ENCODE measurements around the gene GID8. TPM values are rescaled to one million over a fixed set of nuclear protein-coding genes. Genes with fewer than 3 reads are reported as not detected.

GID8 gene
- total and polyA plus RNA-seq, 2 of the 13 experiments (the other 11 are each of a cell fraction or from before 2014, with no cell fraction given): 39.6 to 59.8 TPM

- WGBS (ENCODE audit: low lambda C conversion rate): 94% methylated on average over 30 of the region's 32 CpGs
- no peaks in the 10 kb centered on the region for H3K9me3 ChIP-seq (ENCODE audit: low read length)
- intact Hi-C loops (cut with micrococcal nuclease; ENCODE audit: unreplicated experiment): no loop called here
- peaks cover 2% of the 10 kb centered on the region for H3K79me2 ChIP-seq (ENCODE audit: insufficient read depth, low read length)
- H3K4me2 ChIP-seq (ENCODE audit: low read depth, low read length): no peak overlapping the region
- no peak overlapping the region for H3K27ac ChIP-seq (ENCODE audit: extremely low read length, insufficient read depth, low read length)
- ChIA-PET CTCF (ENCODE audit: low intra/inter-chr PET ratio, low total read pairs) (no interaction called here), POLR2A (interaction anchor here (1.3 kb wide), 1 partner anchor 7 kb away, joined by 3 read pairs; no protein-coding TSS in a partner anchor)
- peaks cover under 1% of the 10 kb centered on the region; the same call in 1 of the 2 replicates for H3K4me1 ChIP-seq (ENCODE audit: insufficient read depth, low read length)
- DNase-seq (ENCODE audit: low spot score): no peak
- no peak overlapping the region for H3K4me3 ChIP-seq (replicated peaks in 1 of 3; ENCODE audit: insufficient read depth in 1 of 3, low read depth in 2 of 3, low read length in 3 of 3)
- no TSS peak for BruUV-seq (replicated peaks)
- FAIRE-seq: no peak
- ATAC-seq: no peak
- H3K27me3 ChIP-seq (ENCODE audit: control insufficient read depth in 1 of 2, insufficient read depth in 2 of 2, low read length in 2 of 2): no peaks in the 10 kb centered on the region
- in situ Hi-C loops (cut with HindIII; ENCODE audit: extremely low pct_ligation_motif_present, low pct_unique_long_range_greater_than_20kb): no loop called here
- H3K9ac ChIP-seq (ENCODE audit: insufficient read depth, low read depth, low read length): no peak overlapping the region
- H3K36me3 ChIP-seq (replicated peaks in 1 of 2; ENCODE audit: control insufficient read depth in 1 of 2, insufficient read depth in 2 of 2, low read length in 2 of 2): peaks cover 71 to 83% of the 10 kb centered on the region in 2 experiments
- no peak overlapping the region for H2AFZ ChIP-seq (ENCODE audit: low read length)
- H4K20me1 ChIP-seq (ENCODE audit: insufficient read depth, low read length): peaks cover 67% of the 10 kb centered on the region; the same call in 1 of the 2 replicates
- TF ChIP-seq ZNF709 (CRISPR knock-in tag; IDR thresholded peaks at IDR 0.05) (no peak), ZNF883 (CRISPR knock-in tag; IDR thresholded peaks at IDR 0.05; ENCODE audit: not compliant biosample characterization) (no peak), ZNF780A (CRISPR knock-in tag; IDR thresholded peaks at IDR 0.05) (no peak), GRHL1 (CRISPR knock-in tag; conservative IDR thresholded peaks at IDR 0.05) (no peak), ARID4A (CRISPR knock-in tag; IDR thresholded peaks at IDR 0.05; ENCODE audit: borderline replicate concordance) (no peak), ZSCAN21 (CRISPR knock-in tag; IDR thresholded peaks at IDR 0.05; ENCODE audit: borderline replicate concordance) (0 out of 2 replicates have a peak, but pooled peaks have one; percentile 14), ZNF577 (CRISPR knock-in tag; IDR thresholded peaks at IDR 0.05; ENCODE audit: borderline replicate concordance, low read depth) (no peak), ZBTB49 (CRISPR knock-in tag; IDR thresholded peaks at IDR 0.05; ENCODE audit: borderline replicate concordance) (no peak), ZZZ3 (CRISPR knock-in tag; IDR thresholded peaks at IDR 0.05; ENCODE audit: borderline replicate concordance) (no peak), ZXDC (CRISPR knock-in tag; IDR thresholded peaks at IDR 0.05) (no peak), RNF2 (conservative IDR thresholded peaks at IDR 0.05; ENCODE audit: low read depth) (no peak)
Measured at GRCh38 chr20:62962891-62963613, 25.1 kb downstream of the GID8 start.
